Measurements from ENCODE around the gene OR52M1. TPM values are rescaled to one million over a fixed set of nuclear protein-coding genes. Genes with fewer than 3 reads are reported as not detected.

The OR52M1 gene
- total RNA-seq, 1 donor from 2014 or later = not detected

Other genes with a start within 250 kb of the OR52M1 start
- gene OR52B4, start 176.8 kb upstream of the OR52M1 start, total RNA-seq = not detected
- 1.7 TPM for gene TRIM21, start 151.5 kb upstream of the OR52M1 start, total RNA-seq
- not detected for gene OR52K2, start 95.9 kb upstream of the OR52M1 start, total RNA-seq
- gene OR52K1, start 62.5 kb upstream of the OR52M1 start, total RNA-seq = not detected
- not detected for gene OR52I2, start 36.6 kb downstream of the OR52M1 start, total RNA-seq
- gene OR52I1, start 48.8 kb downstream of the OR52M1 start, total RNA-seq = not detected
- gene TRIM68, start 63.0 kb downstream of the OR52M1 start, total RNA-seq = 6.9 TPM
- not detected for gene OR51D1, start 92.3 kb downstream of the OR52M1 start, total RNA-seq
- gene OR51E1, start 98.8 kb downstream of the OR52M1 start, total RNA-seq = 0.25 TPM
- 0.25 TPM for gene OR51E2, start 152.7 kb downstream of the OR52M1 start, total RNA-seq
- not detected for gene MMP26, start 159.6 kb downstream of the OR52M1 start, total RNA-seq
- gene OR51F1, start 224.7 kb downstream of the OR52M1 start, total RNA-seq = not detected